Thoracic aorta (tissue), 2 donors: ENCODE results near the gene NTMT1. TPM values are rescaled to one million over a fixed set of nuclear protein-coding genes. Genes with fewer than 3 reads are reported as not detected.

ENCODE experiments used
- ATAC-seq: fragments of 150-250 bp; one replicate; pipeline ENCODE4 v1.8.0; 2017; ENCODE audit warnings: low read depth; ENCODE audit not compliant: insufficient number of reproducible peaks, low FRiP score
- DNase-seq: peaks from one replicate; pipeline ENCODE4 v3.0.0-alpha.2; 2020; ENCODE audit warnings: low spot score
- H3K27ac ChIP-seq, 2 donors: fragments of 200-600 bp; sonication (generic); 1 replicate in 1 of 2; 2 replicates in 1 of 2; pipeline ENCODE4 v1.5.1; 2016; ENCODE audit warnings: mild to moderate bottlenecking in 2 of 2, moderate library complexity in 2 of 2
- H3K27me3 ChIP-seq: fragments of 200-600 bp; sonication (generic); replicated peaks from 2 replicates; pipeline ENCODE4 v1.6.0; 2016; ENCODE audit warnings: mild to moderate bottlenecking; ENCODE audit not compliant: insufficient read depth
- H3K36me3 ChIP-seq: fragments of 200-600 bp; sonication (generic); one replicate; pipeline ENCODE4 v1.5.1; 2016
- H3K4me1 ChIP-seq, 2 donors: fragments of 200-600 bp; sonication (generic); 1 replicate in 1 of 2; 2 replicates in 1 of 2; pipeline versions ENCODE4 v1.5.1 to v1.6.0; 2016; ENCODE audit warnings: low read depth in 2 of 2, mild to moderate bottlenecking in 1 of 2; ENCODE audit not compliant: control insufficient read depth in 1 of 2
- H3K4me3 ChIP-seq: fragments of 200-600 bp; sonication (generic); 2 replicates; pipeline ENCODE4 v1.5.1; 2016; ENCODE audit warnings: mild to moderate bottlenecking
- H3K9me3 ChIP-seq: fragments of 200-600 bp; sonication (generic); 2 replicates; pipeline ENCODE4 v1.5.1; 2016
- CTCF ChIP-seq: fragments of 200-600 bp; sonication (generic); IDR thresholded peaks from one replicate; pipeline ENCODE4 v1.5.1; 2019; ENCODE audit warnings: antibody characterized with exemption
- total RNA-seq, 2 donors: library from RNA; depleted of rRNA; stranded (reverse); fragments of >200 nt; gene quantifications; one replicate each; pipeline versions ENCODE4 v1.1.0 to v1.2.3, GENCODE V29; 2016

Gene NTMT1
- total RNA-seq, 2 donors from 2014 or later = 16.9 to 27.2 TPM

DNA sequence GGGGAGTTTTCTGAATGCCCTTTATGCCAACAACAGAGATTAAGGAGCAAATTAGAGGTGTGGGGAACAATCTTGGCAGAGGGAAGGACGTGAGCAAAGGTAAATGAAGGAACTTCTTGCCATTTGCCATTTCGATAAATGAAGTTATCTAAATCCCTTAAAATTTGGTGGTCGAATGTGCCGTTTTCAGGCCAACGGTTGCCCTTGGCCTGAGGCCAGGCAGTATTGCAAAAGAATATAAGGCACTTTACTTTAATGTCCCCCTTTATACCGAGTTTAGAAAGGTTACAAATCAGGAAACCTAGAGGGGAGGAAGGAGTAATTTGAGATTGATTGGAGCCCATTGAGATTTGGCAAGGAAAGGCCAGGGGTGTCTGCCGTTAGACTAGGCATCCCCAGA, 31.3 kb upstream of the NTMT1 start:
- ATAC-seq (no peak), DNase-seq (no peak)
- no peaks in the 10 kb centered on the region for H3K36me3 ChIP-seq
- H3K4me3 ChIP-seq = no peak overlapping the region
- no peaks in the 10 kb centered on the region for H3K27me3 ChIP-seq
- TF ChIP-seq CTCF = no peak
- H3K4me1 ChIP-seq = peaks cover 6 to 28% of the 10 kb centered on the region in 2 donors
- H3K9me3 ChIP-seq = no peaks in the 10 kb centered on the region
- no peak overlapping the region for H3K27ac ChIP-seq

DNA sequence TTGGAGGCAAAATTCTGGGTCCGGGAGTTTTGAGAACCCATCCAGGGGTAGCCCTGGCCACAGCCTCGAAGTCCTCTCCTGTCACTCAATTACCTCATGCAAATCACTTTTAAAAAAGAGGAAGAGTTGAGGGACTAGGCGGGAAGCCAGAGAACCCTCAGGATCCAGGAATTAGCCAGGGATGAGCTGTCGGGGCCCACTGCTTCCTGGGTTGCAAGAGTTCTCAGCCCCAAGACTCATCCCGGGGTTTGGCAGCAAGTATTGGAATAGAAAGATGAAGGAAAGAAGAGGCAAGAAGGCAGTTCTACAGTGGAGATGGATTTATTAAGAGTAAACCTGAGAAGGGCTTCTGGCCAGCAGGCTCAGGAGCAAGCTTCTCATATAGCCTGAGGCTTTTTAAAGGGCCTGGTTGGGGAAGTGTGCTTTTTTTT, 30.6 kb upstream of the NTMT1 start:
- Histone ChIP-seq H3K4me1 (peaks cover 6 to 25% of the 10 kb centered on the region in 2 donors), H3K27ac (no peak overlapping the region), H3K4me3 (no peak overlapping the region), H3K9me3 (no peaks in the 10 kb centered on the region), H3K27me3 (no peaks in the 10 kb centered on the region), H3K36me3 (no peaks in the 10 kb centered on the region)
- no peak for ATAC-seq
- DNase-seq = no peak
- TF ChIP-seq CTCF = no peak

- peaks cover 6 to 25% of the 10 kb centered on the region in 2 donors for H3K4me1 ChIP-seq
- H3K27ac ChIP-seq = peak overlapping the region; percentile 76 to 78
- H3K9me3 ChIP-seq = no peaks in the 10 kb centered on the region
- no peak overlapping the region for H3K4me3 ChIP-seq
- H3K27me3 ChIP-seq = no peaks in the 10 kb centered on the region
- H3K36me3 ChIP-seq = no peaks in the 10 kb centered on the region
- DNase-seq = no peak
- TF ChIP-seq CTCF = no peak
- no peak for ATAC-seq
Measured at GRCh38 chr9:129595903-129596540, 29.9 kb upstream of the NTMT1 start.

- Histone ChIP-seq H3K4me3 (peak overlapping the region; percentile 78), H3K27me3 (no peaks in the 10 kb centered on the region), H3K9me3 (no peaks in the 10 kb centered on the region), H3K36me3 (no peaks in the 10 kb centered on the region), H3K27ac (peak overlapping the region; percentile 76 to 78), H3K4me1 (peaks cover 6 to 25% of the 10 kb centered on the region in 2 donors)
- DNase-seq (no peak), ATAC-seq (peak; percentile 24)
- no peak for TF ChIP-seq CTCF
Measured at GRCh38 chr9:129596541-129597331, 29.2 kb upstream of the NTMT1 start.

DNA sequence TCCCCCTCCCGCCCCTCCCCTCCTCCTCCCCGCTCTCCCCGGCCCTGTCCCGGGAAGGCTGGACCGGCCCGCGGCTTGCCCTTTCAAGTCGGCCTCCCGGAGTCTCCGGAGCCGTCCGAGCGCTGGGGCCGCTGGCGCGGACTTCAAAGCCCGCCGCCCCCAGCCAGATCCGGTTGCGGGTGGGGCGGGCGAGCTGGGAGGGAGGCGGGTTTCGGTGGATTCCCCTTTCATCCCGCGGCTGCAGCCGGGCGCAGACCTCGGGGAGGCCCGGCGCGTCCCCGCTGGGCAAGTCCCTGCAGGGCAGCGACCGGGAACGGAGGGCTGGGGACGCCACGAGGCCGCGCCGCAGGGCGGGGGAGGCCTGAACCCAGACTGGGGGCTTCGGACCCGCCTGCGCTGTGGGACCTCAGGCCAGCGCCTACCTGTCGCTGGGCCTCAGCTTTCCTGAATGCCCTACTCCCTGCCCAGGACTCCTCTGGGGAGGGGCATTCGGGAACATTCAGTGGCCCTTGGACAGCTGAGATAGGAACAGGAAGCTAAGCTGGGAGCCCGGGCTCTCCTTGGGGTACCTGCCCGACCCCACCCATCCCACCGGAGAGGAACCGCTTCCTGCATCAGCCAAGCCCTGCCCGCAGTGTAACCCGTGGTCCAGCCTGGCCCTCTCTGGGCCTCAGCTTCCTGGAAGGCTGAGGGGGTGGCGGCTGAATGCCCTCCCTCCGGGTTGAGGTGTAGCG, 28.4 kb upstream of the NTMT1 start:
- peak; percentile 24 for ATAC-seq
- Histone ChIP-seq H3K27ac (peak overlapping the region; percentile 76 to 78), H3K36me3 (no peaks in the 10 kb centered on the region), H3K4me3 (peak overlapping the region; percentile 78), H3K27me3 (no peaks in the 10 kb centered on the region), H3K4me1 (peaks cover 6 to 25% of the 10 kb centered on the region in 2 donors), H3K9me3 (no peaks in the 10 kb centered on the region)
- no peak for TF ChIP-seq CTCF
- no peak for DNase-seq
